ENCODE data around the gene ZNF865.

ZNF865 gene

DNA sequence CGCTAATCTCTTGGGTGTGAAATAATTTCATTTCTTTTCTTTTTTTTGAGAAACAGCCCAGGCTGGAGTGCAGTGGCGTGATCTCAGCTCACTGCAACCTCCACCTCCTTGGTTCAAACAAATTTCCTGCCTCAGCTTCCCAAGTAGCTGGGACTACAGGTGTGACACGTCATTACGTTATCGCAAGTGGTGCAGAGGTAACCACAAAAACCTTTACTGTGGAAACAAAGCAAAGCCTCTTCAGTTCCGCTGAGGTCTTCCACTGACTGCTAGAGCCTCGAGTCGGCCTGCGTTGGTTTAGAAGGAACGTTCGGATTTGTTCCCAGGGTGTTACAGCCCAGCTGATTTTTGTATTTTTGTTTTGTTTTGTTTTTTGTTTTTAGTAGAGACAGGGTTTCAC, 20.9 kb downstream of the ZNF865 start:
- DNase-seq = no peak

DNA sequence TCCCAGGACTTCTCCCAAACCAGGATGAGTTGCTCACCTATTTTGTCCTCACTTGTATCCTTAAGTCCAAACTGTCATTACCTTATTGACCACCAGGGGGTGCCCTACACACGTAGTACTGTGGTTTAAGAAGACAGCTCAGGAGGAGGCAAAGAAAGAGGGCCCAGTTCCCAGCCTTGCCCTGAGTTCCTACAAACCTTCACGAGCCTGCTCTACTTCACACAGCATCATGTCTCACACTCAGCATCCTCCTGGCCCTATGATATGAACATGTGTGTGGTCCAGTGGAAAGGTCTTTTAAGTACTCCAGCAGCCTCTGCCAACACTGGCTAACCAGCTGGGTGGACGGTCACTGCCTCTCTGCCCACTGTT, 27.0 kb downstream of the ZNF865 start:
- DNase-seq = peak; percentile 83

DNA sequence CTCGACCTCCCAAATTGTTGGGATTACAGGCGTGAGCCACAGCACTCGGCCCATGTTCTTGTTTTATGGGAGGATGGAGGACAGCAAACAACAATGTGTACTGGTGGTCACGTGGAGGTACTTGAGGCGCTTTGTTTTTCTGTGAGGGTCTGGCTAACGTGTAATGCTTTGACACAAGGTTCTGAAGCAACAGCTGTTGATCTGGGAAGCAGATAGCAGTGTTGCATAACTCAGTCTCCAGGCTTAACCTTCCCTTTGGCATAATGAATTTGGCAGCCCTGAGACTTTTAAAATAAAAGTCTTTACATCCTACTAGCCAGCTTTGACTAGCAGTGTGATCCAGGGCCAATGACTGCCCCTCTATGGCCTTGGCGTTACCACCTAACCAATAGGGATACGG, 28.4 kb downstream of the ZNF865 start:
- no peak for DNase-seq

DNA sequence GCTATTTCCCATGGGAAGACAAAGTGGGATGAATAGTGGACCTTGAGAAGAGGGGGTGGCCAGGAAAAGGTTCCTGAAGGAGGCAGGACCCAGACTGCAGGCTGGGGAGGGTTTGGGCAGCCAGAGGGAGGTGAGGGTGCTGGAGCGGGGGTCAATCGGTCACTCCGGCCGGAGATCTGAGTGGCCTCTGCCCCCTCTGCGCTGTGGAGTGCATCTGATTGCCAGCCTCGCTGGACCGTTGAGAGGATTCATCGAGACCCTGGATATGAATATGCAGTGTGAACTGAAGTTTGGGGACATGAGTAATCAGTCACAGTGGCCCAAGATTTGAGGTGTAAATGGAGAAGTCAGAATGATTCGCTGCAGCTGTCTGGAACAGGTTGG, 29.9 kb downstream of the ZNF865 start:
- DNase-seq = no peak

DNA sequence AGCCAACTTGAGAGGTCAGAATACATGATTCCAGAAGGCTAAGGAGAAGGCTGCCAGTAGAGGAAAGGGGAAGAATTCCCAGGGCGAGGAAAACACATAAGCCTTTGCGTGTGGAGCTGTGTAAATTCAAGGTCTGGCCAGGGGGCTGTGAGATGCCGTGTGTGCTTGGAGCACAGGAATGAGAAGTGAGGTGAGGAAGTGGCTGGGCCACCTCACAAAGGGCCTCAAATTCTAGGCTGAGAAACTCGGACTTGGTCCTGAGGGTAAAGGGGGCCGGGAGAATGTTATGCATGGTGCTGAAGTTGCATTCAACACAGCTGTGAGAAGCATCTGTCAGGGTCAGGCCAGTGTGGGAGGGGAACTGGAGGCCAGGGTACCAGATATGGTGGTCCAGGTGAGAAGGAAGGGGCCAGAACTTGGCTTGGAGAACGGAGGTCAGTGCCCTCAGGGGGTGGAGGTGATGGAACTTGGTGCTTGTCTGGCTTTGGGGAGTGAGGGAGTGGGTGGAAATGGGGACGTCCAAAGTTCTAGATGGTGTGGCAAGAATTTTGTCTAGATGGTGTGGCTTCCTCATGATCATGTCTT, 30.5 kb downstream of the ZNF865 start:
- DNase-seq = no peak

DNA sequence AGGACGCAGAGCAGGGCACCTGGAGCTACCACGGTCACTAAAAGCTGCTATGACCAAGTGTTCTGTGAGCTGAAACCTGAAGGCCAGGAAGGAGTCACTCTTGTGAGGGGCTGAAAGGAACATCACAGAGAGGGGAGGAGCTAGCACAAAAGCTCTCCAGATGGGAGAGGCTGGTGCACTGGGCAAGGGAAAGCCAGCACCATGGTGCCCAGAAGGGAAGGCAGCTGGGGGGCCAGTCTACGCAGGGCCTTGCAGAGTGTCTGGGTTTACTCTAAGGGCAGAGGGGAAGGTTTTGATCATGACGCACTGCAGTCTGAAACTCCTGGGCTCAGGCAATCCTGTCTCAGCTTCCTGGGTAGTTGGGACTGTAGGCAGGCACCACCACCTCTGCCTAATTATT, 31.3 kb downstream of the ZNF865 start:
- DNase-seq = no peak

DNA sequence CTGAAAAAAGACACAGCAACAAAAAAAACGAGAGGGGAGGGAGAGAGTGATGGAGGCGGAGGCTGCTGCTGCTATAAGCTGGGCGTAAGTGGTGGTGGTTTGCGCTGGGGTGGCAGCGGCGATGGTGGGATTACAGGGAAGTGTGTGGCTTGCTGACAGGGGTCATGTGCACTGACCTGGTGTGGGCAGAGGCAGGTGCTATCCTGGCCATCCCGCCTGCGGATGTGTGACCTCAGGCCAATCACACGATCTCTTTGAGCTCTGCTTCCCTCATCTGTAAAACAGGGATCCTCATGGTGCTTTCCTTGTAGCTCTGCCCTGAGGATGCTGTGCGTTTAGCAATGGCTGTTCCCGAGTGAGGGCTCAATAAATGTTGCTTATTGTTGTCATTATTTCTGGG, 32.1 kb downstream of the ZNF865 start:
- DNase-seq = no peak

DNA sequence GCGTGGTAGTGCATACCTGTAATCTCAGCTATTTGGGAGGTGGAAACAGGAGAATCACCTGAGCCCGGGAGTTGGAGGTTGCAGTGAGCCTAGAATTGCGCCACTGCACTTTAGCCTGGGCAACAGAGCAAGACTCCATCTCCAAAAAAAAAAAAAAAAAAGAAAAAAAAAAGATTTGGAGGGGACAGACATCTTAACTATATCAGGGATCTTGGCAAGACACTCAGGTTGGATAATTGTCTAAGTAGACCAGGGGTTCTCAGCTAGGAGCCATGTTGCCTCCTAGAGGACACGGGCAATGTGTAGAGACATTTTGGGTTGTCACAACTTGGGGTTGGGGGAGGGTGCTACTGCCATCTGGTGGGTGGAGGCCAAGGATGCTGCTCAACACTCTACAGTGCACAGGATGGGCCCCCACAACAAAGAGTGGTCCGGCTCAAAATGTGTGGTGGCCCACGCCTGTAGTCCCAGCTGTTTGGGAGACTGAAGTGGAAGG, 33.5 kb downstream of the ZNF865 start:
- DNase-seq = no peak

DNA sequence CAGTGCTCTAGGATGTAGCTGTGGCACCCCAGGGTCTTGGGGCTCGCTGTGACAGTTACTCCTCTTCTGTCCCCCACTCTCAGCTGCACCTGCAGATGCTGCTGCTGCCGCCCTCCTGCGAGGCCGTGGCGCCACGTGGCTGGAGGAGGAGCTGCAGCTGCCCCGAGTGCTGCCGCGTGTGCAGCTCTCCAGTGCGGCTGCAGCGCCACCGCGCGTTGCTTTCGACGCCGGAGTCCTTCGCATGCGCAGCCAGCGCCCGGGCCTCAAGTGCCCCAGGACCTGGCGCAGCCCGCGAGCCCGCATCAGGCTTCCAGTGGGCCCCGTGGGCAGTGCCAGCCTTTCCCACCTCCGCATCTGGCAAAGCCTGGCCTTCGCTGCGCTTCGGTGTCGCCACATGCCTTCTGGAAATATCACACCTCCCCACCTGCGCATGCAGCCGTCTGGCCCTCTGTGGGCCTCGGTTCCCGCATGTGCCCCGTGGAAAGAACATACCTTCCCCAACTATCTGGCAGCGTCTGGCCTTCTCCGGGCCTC, 34.7 kb downstream of the ZNF865 start:
- peak; percentile 83 for DNase-seq

DNA sequence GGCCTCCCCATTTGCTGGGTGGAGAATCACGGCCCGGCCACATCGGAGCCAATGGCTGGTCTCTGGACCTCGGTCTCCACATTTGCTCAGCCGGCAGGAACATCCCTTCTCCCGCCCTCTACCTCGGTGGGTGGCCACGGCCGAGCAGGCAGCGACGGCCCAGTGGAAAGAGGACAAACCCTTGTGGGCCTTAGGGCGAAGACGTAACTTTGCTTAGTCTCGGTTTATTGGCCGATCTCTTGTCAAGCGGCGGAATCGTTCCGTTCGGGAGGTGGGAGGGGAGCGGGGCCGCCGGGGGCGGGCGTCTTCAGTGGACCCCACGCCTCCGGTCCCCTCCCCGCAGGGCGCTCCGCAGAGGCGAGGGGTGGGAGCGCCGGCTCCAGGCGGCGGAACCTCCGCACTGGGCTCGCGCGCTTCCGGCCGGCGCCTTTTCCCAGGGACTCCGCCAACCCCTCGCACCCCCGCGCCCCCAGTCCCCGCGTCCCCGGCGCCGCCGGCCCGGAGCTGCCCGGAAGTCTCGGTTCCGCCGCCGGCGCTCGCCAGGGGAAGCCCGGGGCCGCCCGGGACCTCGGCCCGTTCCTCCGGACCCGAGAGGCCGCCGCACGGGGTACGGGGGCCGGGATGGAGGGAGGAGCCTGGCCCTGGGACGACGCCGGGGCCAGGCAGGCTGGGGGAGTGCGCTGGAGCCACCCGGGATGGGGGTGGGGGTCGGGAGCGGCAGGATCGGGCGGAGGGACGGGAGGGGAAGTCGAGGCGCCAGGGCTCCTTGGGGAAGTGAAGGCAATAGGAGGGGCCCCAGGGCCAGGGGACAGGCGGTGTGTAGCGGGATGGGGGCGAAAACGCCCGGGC, 35.4 kb downstream of the ZNF865 start, which contains the start of gene ZNF580:
Gene ZNF580 (plus strand): TSS at position 426 of the 849 bp plus-strand sequence. CDS start 1,507 bp downstream, outside the sequence.
- DNase-seq = peak; percentile 79

DNA sequence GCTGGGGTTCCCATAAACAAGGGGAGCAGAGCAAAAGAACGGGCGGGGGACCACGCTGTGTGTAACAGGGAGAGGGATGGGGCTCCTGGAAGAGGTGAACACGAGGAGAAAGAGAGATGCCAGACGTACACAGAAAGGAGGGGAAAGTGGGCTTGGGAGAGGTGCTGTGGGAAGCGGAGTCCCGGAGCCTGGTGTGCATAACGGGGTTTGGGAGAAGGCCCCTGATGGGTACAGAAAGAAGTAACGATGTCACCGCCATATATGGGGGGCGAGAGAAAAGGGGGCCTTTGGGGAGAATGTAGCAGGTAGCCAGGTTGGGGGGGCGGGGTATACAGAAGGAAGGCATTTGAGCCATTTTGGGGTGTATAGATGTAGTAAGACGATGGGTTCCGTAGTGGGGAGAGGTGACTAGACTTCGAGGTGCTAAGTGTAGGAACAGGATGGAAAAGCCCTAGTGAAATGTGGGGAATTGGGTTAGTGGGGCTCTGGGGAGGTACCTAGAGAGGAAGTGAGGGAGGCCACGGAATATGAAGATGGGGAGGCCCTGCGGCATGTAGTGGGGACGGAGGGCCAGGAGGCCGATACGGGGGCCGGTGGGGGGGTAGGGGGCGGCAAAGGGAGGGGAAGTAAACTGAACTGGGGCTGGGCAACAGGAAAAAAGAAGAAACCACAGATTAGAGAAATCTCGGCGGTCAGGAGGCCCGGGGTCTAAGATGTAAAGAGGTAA, 36.1 kb downstream of the ZNF865 start:
- DNase-seq = peak; percentile 34

DNA sequence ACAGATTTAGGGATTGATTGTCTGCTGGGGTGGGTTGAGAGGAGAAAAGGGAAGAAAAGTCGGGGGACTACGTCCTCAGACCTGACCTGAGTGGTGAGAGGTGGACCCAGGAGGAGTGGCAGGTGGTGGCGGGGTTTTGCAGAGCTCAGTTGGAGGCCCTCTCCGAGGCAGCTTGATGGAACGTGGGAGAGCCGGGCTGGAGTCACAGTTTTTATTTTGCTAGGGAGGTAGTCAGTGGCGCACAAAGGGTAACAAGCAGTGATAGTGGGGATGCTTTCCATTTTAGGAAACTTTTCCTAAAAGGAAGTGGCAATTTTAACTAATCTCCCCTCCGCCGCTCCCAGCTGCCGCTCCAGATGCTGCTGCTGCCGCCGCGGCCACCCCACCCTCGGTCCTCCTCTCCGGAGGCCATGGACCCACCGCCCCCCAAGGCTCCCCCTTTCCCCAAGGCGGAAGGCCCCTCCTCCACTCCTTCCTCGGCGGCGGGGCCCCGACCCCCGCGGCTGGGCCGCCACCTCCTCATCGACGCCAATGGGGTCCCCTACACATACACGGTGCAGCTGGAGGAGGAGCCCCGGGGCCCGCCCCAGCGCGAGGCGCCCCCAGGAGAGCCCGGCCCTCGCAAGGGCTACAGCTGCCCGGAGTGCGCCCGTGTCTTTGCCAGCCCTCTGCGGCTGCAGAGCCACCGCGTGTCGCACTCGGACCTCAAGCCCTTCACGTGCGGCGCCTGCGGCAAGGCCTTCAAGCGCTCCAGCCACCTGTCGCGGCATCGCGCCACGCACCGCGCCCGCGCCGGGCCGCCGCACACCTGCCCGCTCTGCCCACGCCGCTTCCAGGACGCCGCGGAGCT, 36.9 kb downstream of the ZNF865 start:
- no peak for DNase-seq

DNA sequence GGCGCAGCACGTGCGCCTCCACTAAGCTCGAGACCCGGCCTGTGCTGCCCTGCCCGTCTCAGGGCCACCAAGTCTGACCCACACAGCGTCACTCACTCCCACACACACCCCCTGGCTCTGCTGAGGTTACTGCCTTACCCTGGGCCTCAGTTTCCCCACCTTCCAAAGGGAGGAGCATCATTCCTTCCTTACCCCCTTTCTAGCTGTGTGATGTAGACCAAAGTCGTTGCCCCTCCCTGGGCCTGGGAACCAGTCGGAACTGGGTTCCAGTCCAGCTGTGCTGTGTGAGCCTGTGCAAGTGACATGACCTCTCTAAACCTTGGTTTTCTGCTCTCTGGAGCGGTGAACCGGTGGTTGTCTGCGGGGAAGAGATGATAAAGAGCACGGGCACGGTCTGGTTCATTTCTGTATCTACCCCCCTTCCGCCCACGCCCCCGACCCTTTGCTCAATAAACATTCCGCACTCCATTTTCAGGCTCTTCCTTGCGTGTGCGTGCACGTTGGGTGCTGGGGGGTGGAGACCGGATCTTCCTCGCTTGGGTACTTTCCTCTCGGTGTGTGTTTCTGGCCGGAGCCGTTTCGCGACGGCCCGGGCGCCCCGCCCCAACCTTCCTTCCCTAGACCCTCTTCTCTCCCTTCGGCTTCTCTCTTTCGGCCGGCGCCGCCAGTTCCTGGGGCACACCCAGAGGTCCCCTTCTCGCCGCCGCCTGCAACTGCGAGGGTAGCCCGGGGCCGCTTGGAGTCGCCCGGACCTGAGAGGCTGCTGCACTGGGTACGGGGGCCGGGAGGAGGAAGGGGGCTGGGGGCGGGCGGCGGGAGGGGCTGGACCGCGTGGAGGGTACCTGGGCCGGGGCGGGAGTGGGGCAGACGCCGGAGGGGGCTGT, 37.8 kb downstream of the ZNF865 start, which contains the start of gene ZNF581:
Gene ZNF581 (plus strand): TSS at position 647 of the 884 bp plus-strand sequence. CDS start 923 bp downstream, outside the sequence.
- peak; percentile 89 for DNase-seq

DNA sequence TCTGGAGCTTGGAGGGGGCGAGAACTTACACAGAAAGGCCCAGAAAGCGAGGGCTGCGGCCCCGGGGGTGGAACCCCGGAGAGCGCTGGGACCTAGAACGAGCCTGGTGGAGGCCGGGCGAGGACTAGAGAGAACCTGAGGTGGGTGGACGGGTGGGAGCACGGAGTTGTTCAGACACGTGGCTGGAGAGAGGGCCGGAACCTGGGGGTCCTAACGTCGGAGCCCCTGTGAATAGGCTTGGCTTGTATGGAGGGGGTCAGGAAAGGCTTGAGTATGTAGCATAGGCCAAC, 38.4 kb downstream of the ZNF865 start:
- no peak for DNase-seq

DNA sequence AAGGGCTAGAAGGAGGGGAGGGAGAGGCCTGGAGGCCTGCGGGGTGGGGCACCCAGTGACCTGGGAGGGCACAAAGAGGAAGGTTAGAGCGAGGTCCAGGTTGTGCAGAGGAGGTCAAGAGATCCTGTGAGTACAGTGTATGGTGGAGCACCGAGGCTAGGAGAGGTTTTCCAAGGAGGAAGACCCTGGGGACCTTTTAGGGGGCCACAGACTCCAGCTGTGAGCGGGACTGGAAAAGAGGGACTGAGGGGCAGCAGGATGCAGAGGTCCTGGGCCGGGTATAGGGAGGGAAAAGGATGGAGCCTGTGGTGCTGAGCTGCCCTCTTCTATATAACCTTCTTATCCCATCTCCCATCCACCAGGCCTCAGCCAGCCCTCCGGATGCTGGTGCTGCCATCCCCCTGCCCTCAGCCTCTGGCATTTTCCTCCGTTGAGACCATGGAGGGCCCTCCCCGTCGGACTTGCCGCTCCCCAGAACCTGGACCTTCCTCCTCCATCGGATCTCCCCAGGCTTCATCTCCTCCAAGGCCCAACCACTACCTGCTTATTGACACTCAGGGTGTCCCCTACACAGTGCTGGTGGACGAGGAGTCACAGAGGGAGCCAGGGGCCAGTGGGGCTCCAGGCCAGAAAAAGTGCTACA, 38.9 kb downstream of the ZNF865 start:
- DNase-seq = no peak

DNA sequence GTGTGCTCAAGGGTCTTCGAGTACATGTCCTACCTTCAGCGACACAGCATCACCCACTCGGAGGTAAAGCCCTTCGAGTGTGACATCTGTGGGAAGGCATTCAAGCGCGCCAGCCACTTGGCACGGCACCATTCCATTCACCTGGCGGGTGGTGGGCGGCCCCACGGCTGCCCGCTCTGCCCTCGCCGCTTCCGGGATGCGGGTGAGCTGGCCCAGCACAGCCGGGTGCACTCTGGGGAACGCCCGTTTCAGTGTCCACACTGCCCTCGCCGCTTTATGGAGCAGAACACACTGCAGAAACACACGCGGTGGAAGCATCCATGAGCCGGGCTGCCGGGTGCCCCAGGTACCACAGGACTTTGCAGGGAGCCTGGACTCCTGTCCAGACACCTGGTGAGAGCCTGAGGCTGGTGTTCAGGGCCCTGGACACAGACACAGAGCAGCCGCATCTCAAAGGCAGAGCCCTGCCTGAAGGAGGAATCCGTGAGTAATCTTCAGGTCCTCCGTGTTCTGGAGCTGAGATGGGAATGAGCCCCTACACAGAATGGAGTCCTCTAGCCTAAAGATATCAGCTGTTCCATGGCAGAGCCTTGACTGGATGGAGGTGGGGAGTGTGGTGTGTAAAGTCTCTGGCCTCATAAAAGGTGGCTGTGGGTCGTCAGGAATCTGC, 39.5 kb downstream of the ZNF865 start:
- no peak for DNase-seq

DNA sequence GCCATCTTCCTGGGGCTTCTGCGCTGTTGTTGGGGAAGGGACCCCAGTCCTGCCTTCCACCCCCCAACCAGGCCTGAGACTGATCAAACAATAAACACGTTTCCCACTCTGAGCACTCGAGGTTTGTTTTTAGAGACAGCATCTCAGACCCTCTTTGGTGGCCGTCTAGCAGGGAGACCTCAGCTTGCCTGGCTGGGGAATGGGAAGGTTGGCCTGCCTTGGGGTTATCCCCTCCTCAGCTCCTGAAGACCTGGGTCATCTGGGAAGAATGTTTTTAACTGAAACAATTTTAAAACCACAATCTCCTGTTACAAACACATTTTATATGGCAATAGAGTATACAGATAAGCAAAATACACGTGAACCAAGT, 40.0 kb downstream of the ZNF865 start:
- no peak for DNase-seq

DNA sequence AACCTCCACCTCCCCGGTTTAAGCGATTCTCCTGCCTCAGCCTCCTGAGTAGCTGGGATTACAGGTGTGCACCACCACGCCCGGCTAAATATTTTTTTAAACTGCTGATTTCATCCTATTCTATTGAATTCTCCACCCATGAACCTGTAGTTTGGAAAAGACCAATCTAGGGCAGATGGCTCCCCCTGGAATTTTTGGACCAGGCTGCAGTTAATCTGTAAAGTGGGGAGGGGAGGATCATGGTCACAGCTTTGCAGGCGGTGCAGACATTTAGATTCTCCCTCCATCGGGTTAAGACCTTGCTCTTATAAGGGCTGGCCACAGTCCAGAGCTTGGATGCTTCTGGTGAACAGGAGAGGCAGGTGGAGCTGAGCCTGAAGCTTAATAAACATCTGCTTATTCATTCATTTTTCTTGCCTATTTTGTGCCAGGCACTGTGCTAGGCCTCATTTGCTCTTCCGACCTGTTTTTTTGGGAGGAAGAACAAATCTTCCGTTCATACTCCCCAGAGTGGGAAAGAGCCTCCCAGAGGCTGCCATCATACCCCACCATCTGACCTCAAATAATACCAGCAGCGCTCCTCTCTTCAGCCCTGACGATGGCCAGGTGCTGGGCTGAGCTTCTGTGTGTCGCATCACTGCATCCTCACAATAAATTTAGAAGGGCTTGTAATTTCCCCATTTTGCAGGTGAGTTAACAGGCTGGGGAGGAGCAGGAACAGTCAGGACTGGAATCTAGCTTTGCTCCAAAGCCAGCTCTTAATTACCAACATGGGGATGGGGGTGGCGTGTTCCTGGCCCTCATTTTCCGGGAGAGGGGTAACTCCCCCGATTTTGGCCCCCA, 41.7 kb downstream of the ZNF865 start:
- no peak for DNase-seq

Data from retina (tissue), 1 donor.